ENCODE measurements around the gene TPCN2.
"Not testable (repeated sequence)": the region's sequence is repeated elsewhere in the genome, so short reads cannot be mapped to it uniquely, and the experiment has no call there.

Gene TPCN2

GRCh38 chr11:69059429-69059828 lies 10.7 kb downstream of the TPCN2 start:
- no peak for DNase-seq

DNA sequence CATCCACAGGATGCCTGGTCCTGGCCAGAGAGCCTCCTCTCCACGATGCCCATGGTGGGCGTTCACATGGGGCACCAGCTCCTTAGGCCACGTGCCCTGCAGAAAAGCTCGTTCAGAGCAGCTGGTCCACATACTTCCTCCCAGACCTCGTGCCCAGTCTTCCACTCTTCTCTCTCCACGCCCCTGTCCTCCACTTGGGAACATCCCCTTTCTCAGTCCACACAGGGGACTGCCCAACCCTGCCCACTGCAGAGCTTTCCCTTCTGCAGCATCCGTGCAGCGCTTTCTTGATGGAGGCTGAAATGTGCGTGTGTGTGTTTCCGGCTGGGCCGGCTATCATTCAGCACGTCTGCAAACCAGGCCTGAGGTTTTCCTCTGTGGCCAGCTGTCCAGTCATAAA lies 11.3 kb downstream of the TPCN2 start:
- no peak for DNase-seq

GRCh38 chr11:69060806-69061712 lies 12.3 kb downstream of the TPCN2 start:
- no peak for DNase-seq

- DNase-seq = no peak
These were observed 13.0 kb downstream of the TPCN2 start for GRCh38 chr11:69061713-69062053.

- no peak for DNase-seq
These were observed 13.6 kb downstream of the TPCN2 start for GRCh38 chr11:69062169-69062855.

GRCh38 chr11:69062873-69063651 lies 14.3 kb downstream of the TPCN2 start:
- no peak for DNase-seq

DNA sequence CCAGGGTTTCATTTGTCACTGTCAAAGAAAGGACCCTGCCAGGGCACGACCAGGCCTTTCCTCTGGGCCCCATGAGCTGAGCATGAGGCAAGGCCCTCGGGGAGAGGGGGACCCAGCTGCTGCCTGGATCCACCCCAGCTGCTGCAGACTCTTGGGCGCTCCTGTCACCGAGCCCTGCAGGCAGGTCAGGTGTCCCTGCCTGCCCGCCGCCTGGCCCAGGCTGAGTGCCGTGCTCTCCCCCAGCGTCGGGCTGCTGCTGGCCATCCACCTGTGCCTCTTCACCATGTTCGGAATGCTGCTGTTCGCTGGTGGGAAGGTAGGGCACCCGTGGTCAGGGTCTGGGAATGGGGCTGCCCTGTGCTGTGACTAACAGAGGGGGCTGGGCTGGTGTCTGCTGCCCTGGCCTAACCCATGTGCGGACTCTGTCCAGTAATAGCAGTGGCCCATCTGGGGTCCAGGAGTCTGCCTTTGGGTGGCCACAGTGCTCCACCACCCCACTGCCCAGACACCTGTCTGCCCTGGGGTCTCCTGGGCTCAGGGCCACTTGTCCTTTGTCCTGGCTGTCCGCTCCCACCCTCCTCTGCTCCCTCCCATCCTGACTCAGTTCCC lies 15.0 kb downstream of the TPCN2 start:
- DNase-seq = no peak

- DNase-seq = no peak
These were observed 15.7 kb downstream of the TPCN2 start for GRCh38 chr11:69064394-69064957.

DNA sequence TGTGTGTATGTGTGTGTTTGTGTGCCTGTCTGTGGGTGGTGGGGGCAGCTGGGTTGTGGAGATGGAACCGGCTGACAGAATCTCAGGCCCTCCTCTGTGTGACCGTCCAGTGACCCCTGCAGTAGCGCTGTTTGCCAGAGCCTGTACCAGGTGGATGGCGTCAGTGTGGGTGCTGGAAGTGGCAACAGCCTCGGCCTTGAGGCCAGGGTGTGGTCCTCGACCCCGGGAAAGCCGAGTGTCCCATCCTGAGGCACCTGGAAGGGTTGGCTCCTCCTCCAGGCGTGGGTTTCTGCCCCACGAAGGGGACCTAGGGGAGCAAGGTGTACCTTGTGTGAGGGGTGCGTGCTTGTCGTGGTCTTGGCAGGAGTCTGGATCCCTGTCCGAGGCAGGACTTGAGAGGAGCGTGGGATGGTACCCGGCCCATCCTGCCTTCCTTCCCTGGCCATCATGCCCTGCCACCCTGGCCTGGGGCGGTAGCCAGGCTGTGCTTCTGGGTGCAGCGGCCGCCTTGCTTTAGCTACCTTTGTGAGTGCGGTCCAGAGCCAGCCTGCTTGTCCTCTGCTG lies 16.5 kb downstream of the TPCN2 start:
- DNase-seq = no peak

DNA sequence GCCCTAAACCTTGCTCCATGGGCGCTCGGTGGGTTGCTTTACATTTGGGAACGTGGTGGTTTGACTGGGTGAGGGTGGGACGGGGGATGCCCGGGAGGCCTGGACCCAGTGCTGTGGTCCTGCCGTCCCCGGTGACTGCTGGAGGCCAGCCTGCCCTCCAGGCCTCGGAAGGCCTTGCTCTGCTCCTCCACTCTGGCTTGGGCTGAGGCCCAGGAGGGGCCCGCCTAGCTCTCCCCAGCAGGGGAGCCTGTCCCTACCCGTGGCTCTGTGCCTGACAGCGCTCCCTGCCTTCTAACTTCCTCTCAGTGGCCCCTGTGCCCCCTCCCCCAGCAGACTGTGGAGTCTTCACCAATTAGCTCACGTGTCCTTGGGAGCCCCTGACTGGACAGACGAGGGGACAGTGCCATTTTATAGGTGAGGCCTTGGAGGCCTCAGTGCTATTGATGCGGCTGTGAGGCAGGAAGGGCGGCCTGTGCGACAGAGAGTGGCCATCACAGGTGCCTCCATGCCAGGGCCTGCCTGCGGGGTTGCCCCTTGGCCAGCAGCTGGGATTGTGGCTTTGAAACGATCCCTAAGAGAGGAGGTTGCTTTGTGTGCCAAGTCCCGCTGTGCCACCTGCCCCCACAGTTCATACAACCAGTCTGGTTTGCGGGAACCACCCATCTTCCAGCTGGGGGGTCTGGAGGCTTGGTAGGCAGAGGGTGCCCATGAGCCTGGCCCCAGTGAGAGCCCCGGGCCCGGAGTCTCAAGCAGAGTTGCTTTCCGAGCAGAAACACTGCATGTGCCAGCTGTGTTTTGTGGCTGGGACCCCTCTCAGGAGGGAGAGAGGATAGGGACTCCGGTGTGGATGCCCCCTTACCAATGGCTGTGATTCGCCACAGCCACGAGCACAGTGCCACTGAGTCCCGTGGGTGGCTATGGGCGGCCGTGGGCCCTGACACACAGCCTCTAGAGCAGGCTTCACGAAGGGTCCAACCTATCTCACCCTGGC lies 17.7 kb downstream of the TPCN2 start:
- no peak for DNase-seq

DNA sequence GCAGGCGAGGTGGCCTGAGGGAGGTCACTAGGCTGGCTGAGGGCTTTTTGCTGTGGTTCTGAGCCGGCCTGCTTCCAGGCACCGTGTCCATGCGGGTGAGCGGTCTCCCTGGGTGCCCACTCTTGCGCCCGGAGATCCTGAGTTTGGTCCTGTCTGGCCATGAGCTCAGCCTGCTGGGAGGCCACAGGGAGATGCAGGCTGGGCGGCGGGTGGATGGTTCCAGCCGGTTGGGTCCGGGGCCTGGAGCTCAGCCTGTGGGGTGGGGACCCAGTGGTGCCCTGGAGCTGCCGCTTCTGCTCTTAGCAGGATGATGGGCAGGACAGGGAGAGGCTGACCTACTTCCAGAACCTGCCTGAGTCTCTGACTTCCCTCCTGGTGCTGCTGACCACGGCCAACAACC lies 18.5 kb downstream of the TPCN2 start:
- DNase-seq = no peak

- no peak for DNase-seq
These were observed 22.5 kb downstream of the TPCN2 start for GRCh38 chr11:69071086-69071800.

DNA sequence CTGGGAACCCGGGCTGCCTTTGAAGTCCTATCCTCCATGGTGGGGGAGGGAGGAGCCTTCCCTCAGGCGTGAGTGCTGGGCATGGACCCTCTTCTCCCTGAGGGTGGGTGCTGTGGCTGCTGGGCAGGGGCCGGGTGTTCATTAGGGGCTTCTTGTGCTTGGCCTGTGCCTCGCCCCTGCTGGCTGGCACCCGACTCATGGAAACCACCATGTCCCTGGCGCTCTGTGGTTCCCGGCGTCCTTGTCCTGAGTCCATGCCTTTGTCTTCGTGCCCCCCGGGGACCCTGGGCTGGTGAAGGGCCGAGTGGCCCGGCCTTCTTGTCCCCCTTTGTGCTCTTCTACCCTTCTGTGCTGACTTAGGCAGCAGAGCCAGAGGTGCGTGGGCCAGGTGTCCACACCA lies 23.2 kb downstream of the TPCN2 start:
- no peak for DNase-seq

- DNase-seq = no peak
These were observed 24.7 kb downstream of the TPCN2 start for GRCh38 chr11:69073469-69073868.

GRCh38 chr11:69074375-69075140 lies 25.8 kb downstream of the TPCN2 start:
- DNase-seq = no peak

DNA sequence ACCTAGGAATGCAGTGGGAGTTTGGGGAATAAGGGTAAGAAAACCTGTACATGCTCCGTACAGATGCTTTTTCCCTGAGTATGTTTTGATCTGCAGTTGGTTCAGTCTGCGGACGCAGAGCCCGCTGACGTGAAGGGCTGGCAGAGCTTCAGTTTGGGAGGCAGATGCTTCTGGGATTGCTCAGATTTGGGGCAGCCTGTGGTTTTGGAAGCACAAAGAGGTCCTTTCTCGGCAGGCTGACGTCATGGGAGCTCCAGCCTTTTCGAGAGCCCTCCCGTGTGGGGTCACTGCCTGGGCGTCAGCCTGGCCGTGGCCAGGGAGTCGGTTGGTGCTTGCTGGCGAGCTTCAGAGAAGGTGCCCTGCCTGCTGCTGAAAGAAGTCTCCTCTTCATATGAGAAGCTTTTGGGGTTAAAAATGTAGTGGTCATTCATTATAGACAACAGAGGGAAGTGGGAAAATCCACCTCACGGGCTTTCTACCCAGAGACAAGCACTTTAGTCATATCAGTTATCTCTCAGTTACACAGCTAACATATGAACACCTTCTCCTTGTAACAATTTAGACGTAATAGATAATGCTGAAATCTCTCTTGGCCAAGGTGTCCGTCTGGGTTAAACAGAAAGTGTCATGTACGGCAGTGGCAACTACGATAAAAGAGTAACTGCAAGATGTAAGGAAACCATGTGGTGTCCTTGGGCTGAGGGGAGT lies 26.8 kb downstream of the TPCN2 start:
- DNase-seq = no peak

- DNase-seq = no peak
These were observed 27.5 kb downstream of the TPCN2 start for GRCh38 chr11:69076129-69076791.

GRCh38 chr11:69076977-69077376 lies 28.2 kb downstream of the TPCN2 start:
- DNase-seq = not testable (repeated sequence)
